Psoas muscle (tissue), 8 donors: Measurements from ENCODE around the gene EEF2K. TPM values are rescaled to one million over a fixed set of nuclear protein-coding genes. Genes with fewer than 3 reads are reported as not detected.

ENCODE experiments used
- ATAC-seq, 4 donors: fragments of 200-7000 bp; cut with Tn5 transposase; one replicate each; pipeline ENCODE4 v1.9.1; 2020; ENCODE audit warnings: moderate library complexity in 3 of 4, mild to moderate bottlenecking in 2 of 4
- DNase-seq, 2 donors: peaks; one replicate each; pipeline ENCODE4 v3.0.0-alpha.2; 2020
- H3K27ac ChIP-seq: fragments of 200-600 bp; one replicate; pipeline ENCODE4 v1.8.0; 2022
- H3K27me3 ChIP-seq, 3 donors: fragments of 200-600 bp in 1 of 3; one replicate each; pipeline versions ENCODE4 v1.6.1 to v1.8.0; 2013 to 2022; ENCODE audit warnings: low read length in 2 of 3, mild to moderate bottlenecking in 2 of 3, moderate library complexity in 1 of 3; ENCODE audit not compliant: insufficient read depth in 3 of 3
- H3K36me3 ChIP-seq, 2 donors: fragments of 200-600 bp in 1 of 2; one replicate each; pipeline versions ENCODE4 v1.6.1 to v1.8.0; 2013 to 2022; ENCODE audit warnings: low read depth in 1 of 2, mild to moderate bottlenecking in 1 of 2, moderate library complexity in 1 of 2; ENCODE audit not compliant: insufficient read depth in 1 of 2
- H3K4me1 ChIP-seq: fragments of 200-600 bp; one replicate; pipeline ENCODE4 v1.8.0; 2022
- H3K4me3 ChIP-seq: fragments of 200-600 bp; one replicate; pipeline ENCODE4 v1.8.0; 2022; ENCODE audit warnings: mild to moderate bottlenecking
- H3K9me3 ChIP-seq: fragments of 200-600 bp; one replicate; pipeline ENCODE4 v1.8.0; 2022
- WGBS, 3 donors: extraction: QIAGEN DNeasy Blood & Tissue Kit; methylation state at CpG; one replicate each; pipeline versions ENCODE4 v1.1.6 to v1.1.7; 2013; 5-methylcytosine and 5-hydroxymethylcytosine counted together
- intact Hi-C, 2 donors: fragments of 100-400 bp; cut with DNase I; formaldehyde crosslinking; loops; one replicate each; pipeline versions ENCODE4 v1.11.0 to v1.14.2; 2022
- polyA plus RNA-seq, 3 donors: library from polyadenylated mRNA; stranded (reverse); fragments of 200-250 nt; gene quantifications; one replicate each; pipeline ENCODE4 v1.2.3, GENCODE V29; 2013
- total RNA-seq, 4 donors: library from RNA; stranded (reverse); fragmentation: NEBNext Ultra II Directional in 2 of 4; extraction: Animal tissue kit (Norgen Biotek cat#: 25700) in 2 of 4; gene quantifications; one replicate each; pipeline versions ENCODE4 v1.2.1 to v1.2.4, GENCODE V29; 2021 to 2023
- TF ChIP-seq, protein P1 (sequence below): fragments of 200-600 bp; IDR thresholded peaks from one replicate; pipeline ENCODE4 v1.8.0; 2022; ENCODE audit warnings: antibody characterized with exemption
- donor health status: healthy with polysubstance abuse.
- donor health status: DM: no; HTN: no; CAD: no; lungs with moderate emphysema.
- donor health status: Bipolar disorder and iron deficiency.
- donor health status: healthy.
- donor health status: DM: yes; HTN: yes; CAD: no.
- donor health status: DM: no; HTN: no; CAD: no.
- donor health status: DM: no; HTN: no; CAD: no.
- donor health status: DM: yes; HTN: yes; CAD: no.

EEF2K gene
- total and polyA plus RNA-seq, 7 donors, result 13.0 to 47.0 (median 29.4) TPM

DNA sequence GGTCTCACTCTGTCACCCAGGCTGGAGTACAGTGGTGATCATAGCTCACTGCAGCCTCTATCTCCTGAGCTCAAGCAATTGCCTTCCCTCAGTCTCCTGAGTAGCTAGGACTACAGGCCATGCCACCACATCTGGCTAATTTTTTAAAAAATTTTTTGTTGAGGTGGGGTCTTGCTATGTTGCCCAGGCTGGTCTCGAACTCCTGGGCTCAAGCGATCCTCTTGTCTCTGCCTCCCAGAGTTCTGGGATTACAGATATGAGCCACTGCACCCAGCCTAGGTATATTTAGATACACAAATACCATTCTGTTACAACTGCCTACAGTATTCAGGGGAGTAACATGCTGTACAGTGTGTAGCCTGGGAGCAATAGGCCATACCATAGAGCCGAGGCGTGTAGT, 105.4 kb downstream of the EEF2K start:
- Histone ChIP-seq H3K36me3 (peaks cover 7 to 100% of the 10 kb centered on the region in 2 donors), H3K4me3 (no peak overlapping the region), H3K27me3 (no peaks in the 10 kb centered on the region), H3K27ac (no peak overlapping the region), H3K4me1 (no peaks in the 10 kb centered on the region), H3K9me3 (no peaks in the 10 kb centered on the region)
- intact Hi-C loops, result no loop called here
- WGBS, 3 donors, result 96 to 98% (median 96%) methylated on average over 4 of the region's 4 CpGs
- ATAC-seq (no peak), DNase-seq (no peak)
- TF ChIP-seq, protein P1, sequence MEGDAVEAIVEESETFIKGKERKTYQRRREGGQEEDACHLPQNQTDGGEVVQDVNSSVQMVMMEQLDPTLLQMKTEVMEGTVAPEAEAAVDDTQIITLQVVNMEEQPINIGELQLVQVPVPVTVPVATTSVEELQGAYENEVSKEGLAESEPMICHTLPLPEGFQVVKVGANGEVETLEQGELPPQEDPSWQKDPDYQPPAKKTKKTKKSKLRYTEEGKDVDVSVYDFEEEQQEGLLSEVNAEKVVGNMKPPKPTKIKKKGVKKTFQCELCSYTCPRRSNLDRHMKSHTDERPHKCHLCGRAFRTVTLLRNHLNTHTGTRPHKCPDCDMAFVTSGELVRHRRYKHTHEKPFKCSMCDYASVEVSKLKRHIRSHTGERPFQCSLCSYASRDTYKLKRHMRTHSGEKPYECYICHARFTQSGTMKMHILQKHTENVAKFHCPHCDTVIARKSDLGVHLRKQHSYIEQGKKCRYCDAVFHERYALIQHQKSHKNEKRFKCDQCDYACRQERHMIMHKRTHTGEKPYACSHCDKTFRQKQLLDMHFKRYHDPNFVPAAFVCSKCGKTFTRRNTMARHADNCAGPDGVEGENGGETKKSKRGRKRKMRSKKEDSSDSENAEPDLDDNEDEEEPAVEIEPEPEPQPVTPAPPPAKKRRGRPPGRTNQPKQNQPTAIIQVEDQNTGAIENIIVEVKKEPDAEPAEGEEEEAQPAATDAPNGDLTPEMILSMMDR, result no peak

DNA sequence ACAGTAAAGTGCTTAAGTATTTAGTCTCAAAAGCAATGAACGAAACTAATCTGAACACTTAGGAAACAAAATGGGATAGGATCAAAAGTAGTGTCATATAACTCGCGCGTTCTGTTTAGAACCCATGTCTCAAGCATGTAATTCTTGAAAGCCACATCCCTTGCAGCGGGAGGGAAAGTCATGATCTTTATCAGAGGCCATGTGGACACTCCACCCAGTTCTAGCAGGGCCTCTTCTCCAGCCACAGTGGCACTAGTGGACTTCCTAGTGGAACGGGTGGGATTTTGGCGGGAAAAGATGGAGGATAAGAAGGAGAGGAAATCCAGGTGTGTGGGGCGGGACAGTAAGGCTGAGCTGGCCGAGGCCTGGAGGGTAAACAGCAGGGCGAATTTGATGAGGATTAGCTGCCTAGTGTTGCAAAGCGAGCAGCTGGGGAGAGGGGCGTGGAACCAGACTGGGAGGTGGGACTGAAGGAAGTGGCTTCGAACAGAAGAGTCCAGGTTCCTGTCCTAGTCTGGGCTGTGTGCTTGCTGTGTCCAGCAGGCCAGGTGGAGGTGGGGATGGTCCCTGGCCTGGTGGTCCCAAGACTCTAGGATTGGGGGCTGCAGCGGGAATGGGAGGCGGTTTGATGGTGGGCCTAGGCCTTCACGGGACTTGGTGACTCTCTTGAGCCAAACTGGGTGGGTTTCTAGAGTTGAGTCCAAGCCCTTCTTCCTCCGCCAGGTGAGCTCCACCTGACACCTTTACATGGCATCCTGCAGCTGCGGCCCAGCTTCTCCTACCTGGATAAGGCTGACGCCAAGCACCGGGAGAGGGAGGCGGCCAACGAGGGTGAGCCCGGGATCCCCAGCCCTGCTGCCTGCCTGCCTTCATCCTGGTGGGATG, 107.1 kb downstream of the EEF2K start:
- no peak overlapping the region for H3K4me3 ChIP-seq
- no peaks in the 10 kb centered on the region for H3K9me3 ChIP-seq
- H3K27ac ChIP-seq, result no peak overlapping the region
- intact Hi-C loops, result no loop called here
- WGBS, 3 donors, result 88 to 92% (median 90%) methylated on average over 22 to 23 of the region's 23 CpGs
- no peak for ATAC-seq
- no peaks in the 10 kb centered on the region for H3K4me1 ChIP-seq
- no peak for DNase-seq
- TF ChIP-seq, protein P1, result no peak
- H3K27me3 ChIP-seq, result no peaks in the 10 kb centered on the region
- H3K36me3 ChIP-seq, result peaks cover 7 to 100% of the 10 kb centered on the region in 2 donors

DNA sequence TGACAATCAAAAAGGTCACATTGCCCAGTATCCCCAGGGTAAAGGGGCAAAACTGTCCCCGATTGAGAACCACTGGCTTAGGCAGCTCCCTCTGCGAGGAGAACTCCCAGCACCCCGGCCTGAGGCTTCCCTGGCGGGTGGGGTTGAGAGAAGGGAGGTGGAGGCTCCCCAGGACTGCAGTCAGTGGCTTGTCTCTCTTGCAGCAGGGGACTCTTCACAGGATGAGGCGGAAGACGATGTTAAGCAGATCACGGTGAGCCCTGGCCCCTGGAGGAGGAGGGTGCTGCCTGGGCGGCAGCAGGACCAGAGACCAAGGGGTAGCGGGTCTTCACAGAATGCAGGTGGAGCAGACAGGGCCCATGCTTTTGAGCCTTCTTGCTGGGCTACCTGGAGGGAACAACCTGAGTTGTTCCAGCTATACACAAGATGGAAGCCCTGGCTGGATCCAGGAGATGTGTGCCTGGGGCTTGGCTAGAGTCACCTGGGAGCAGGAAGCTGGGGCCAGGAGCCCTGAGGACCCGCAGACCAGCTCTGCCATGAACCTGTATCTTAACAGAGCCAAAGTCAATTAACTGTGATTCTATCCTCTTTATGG, 107.9 kb downstream of the EEF2K start:
- H3K4me1 ChIP-seq, result peaks cover 3% of the 10 kb centered on the region
- H3K9me3 ChIP-seq, result no peaks in the 10 kb centered on the region
- H3K27me3 ChIP-seq, result no peaks in the 10 kb centered on the region
- H3K36me3 ChIP-seq, result peaks cover 7 to 98% of the 10 kb centered on the region in 2 donors
- ATAC-seq, result no peak
- no peak overlapping the region for H3K4me3 ChIP-seq
- 93 to 97% (median 96%) methylated on average over 10 of the region's 10 CpGs for WGBS, 3 donors
- intact Hi-C loops, result no loop called here
- no peak for DNase-seq
- TF ChIP-seq, protein P1, result no peak
- no peak overlapping the region for H3K27ac ChIP-seq

DNA sequence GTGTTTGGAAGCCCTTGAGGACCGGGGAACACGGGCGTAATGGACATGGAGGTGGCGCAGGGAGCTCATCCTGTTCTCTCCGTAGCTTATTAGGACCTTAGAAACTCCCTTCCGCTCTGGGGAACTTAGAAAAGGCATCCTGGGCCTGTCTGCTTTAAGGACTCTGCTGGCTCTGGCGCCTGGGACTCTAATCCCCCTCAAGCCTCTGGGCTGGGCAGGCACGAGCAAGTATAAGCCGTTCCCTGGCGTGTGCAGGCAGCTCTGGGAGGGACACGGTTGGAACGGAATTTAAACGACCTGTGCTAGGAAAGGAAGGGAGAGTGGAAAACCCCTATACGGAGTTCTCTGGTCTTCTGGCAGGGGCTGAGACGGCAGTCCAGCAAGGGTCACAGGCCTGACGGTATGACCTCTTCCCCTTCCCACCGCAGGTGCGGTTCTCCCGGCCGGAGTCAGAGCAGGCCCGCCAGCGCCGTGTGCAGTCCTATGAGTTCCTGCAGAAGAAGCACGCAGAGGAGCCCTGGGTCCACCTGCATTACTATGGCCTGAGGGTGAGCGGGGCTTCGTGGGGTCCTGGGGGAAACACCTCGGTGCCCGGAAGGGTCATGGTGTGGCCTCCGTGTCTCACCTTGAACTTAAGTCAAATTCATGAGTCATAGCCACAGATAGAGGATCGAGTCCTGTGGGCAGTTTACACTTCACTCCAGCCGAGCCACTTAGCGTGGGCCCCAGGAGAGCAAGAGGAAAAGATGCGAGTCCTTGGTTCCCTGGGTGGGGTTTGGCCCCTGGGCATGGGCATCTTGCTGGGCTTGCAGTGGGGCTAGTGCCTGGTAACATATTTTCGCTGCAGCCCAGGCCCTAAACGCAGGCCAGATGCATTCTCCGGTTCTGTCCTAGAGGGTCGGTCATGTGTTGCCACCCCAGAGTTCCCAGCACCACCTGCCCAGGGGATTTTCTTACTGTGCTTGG, 108.9 kb downstream of the EEF2K start:
- WGBS, 3 donors, result 74 to 78% (median 75%) methylated on average over 35 to 37 of the region's 37 CpGs

More for the DNA sequence above, 108.9 kb downstream of the EEF2K start:
- H3K27ac ChIP-seq, result no peak overlapping the region
- H3K9me3 ChIP-seq, result no peaks in the 10 kb centered on the region
- TF ChIP-seq, protein P1, result no peak
- peaks cover 3% of the 10 kb centered on the region for H3K4me1 ChIP-seq
- H3K4me3 ChIP-seq, result no peak overlapping the region
- DNase-seq (no peak), ATAC-seq (peak; percentile 24 to 52 (median 34))
- H3K36me3 ChIP-seq, result peaks cover under 1 to 98% of the 10 kb centered on the region in 2 donors
- no peaks in the 10 kb centered on the region for H3K27me3 ChIP-seq
- intact Hi-C loops, result no loop called here
